A673 (cell line): ENCODE data around the gene VAT1L.
A peak's percentile ranks its signal among the peaks of the same experiment; 100 is the strongest.

Source experiments
- CTCF ChIP-seq: fragments of 300-800, 200-600 bp; sonication (generic); conservative IDR thresholded peaks from 2 replicates; pipeline ENCODE4 v1.5.1; 2017; ENCODE audit warnings: low read depth, mild to moderate bottlenecking, antibody characterized with exemption, low read length, moderate library complexity, mixed read lengths
- EZH2 ChIP-seq: fragments of 200-600 bp; sonication (generic); IDR thresholded peaks from 2 replicates; pipeline ENCODE4 v1.6.1; 2017; ENCODE audit warnings: borderline replicate concordance, low read depth, mild to moderate bottlenecking, mixed read lengths, antibody characterized with exemption, low read length; ENCODE audit not compliant: poor library complexity, severe bottlenecking

GRCh38 chr16:77789085-77790008, 983 bp downstream of the VAT1L start:
- no peak for TF ChIP-seq CTCF
- peak; percentile 60 for TF ChIP-seq EZH2
